A549 (cell line): ENCODE data around the gene FRMD4A. TPM values are rescaled to one million over a fixed set of nuclear protein-coding genes. Genes with fewer than 3 reads are reported as not detected.

Experiments used
- ATAC-seq, 2 experiments: fragments of 200-7000 bp in 1 of 2; fragments of >200 bp in 1 of 2; cut with Nextera tagmentation in 1 of 2; cut with Tn5 transposase in 1 of 2; 3 replicates each; pipeline versions ENCODE4 v1.8.0 to v1.9.1; 2018 to 2020; ENCODE audit warnings: mild to moderate bottlenecking in 1 of 2, moderate library complexity in 1 of 2
- CTCF ChIA-PET: fragments of 300-600 bp; sonication (Branson Sonifier 250); formaldehyde crosslinking; extraction: SDS; loops from one replicate; lab custom pipeline; 2021; ENCODE audit warnings: antibody characterized with exemption, inconsistent platforms; lab: Yijun Ruan, JAX
- POLR2A ChIA-PET: fragments of 350-600 bp; formaldehyde crosslinking; extraction: SDS; loops from one replicate; lab custom pipeline; 2021; ENCODE audit warnings: antibody characterized with exemption, inconsistent platforms; lab: Yijun Ruan, JAX
- DNase-seq, 2 experiments: peaks; one replicate each; pipeline versions ENCODE4 v3.0.0 to v3.0.0-alpha.2; 2011 to 2016; ENCODE audit warnings: low read depth in 1 of 2, low spot score in 1 of 2
- FAIRE-seq: peaks from 2 replicates; lab custom pipeline; 2011; peaks lifted over from hg19 to GRCh38; lab: Jason Lieb, UNC
- H3K27ac ChIP-seq, 2 experiments: fragments of >200 bp; sonication (Bioruptor Twin); formaldehyde crosslinking; 3 replicates each; pipeline ENCODE4 v1.5.1; 2016 to 2017
- H3K4me1 ChIP-seq: fragments of >200 bp; sonication (Bioruptor Twin); formaldehyde crosslinking; 3 replicates; pipeline ENCODE4 v1.6.1; 2016
- H3K4me2 ChIP-seq: fragments of >200 bp; sonication (Bioruptor Twin); formaldehyde crosslinking; 3 replicates; pipeline ENCODE4 v1.6.1; 2016
- H3K4me3 ChIP-seq: fragments of >200 bp; sonication (Bioruptor Twin); formaldehyde crosslinking; 3 replicates; pipeline ENCODE4 v1.5.1; 2016
- H3K9me3 ChIP-seq: fragments of >200 bp; sonication (Bioruptor Twin); formaldehyde crosslinking; 3 replicates; pipeline ENCODE4 v1.6.1; 2016
- ATOH8 ChIP-seq: fragments of 250-450 bp; sonication (Bioruptor Pico); IDR thresholded peaks from 2 replicates; pipeline ENCODE4 v1.5.0; 2020; ENCODE audit warnings: low read depth, mild to moderate bottlenecking, moderate library complexity
- BCL3 ChIP-seq: fragments of >200 bp; sonication (Bioruptor Twin); formaldehyde crosslinking; IDR thresholded peaks from 3 replicates; pipeline ENCODE4 v1.6.1; 2016
- BHLHE40 ChIP-seq: IDR thresholded peaks from 2 replicates; pipeline ENCODE4 v1.6.1; 2012; ENCODE audit warnings: low read depth, low read length, inconsistent platforms
- CEBPB ChIP-seq, 2 experiments: fragments of >200 bp in 1 of 2; sonication (Bioruptor Twin) in 1 of 2; formaldehyde crosslinking in 1 of 2; IDR thresholded peaks; 2 replicates each; pipeline ENCODE4 v1.6.1; 2012 to 2016
- CHD4 ChIP-seq: fragments of 200-600 bp; sonication (generic); IDR thresholded peaks from 2 replicates; pipeline ENCODE4 v1.6.1; 2016; ENCODE audit warnings: antibody characterized with exemption, mild to moderate bottlenecking, borderline replicate concordance
- CTCF ChIP-seq: fragments of >200 bp; sonication (Bioruptor Twin); formaldehyde crosslinking; IDR thresholded peaks from 3 replicates; pipeline ENCODE4 v1.5.1; 2016
- EHMT2 ChIP-seq: fragments of 200-600 bp; sonication (generic); IDR thresholded peaks from 2 replicates; pipeline ENCODE4 v1.6.1; 2016; ENCODE audit warnings: antibody characterized with exemption, low read depth, mild to moderate bottlenecking, moderate library complexity
- EP300 ChIP-seq, 2 experiments: fragments of >200 bp; sonication (Bioruptor Twin); formaldehyde crosslinking; IDR thresholded peaks; 2 replicates in 1 of 2; 3 replicates in 1 of 2; pipeline ENCODE4 v1.6.1; 2016 to 2017
- ESRRA ChIP-seq: fragments of 150-350 bp; IDR thresholded peaks from 2 replicates; pipeline ENCODE4 v1.6.1; 2014; ENCODE audit warnings: mild to moderate bottlenecking, low read length, borderline replicate concordance
- GATA3 ChIP-seq: IDR thresholded peaks from 2 replicates; pipeline ENCODE4 v1.6.1; 2012; ENCODE audit warnings: borderline replicate concordance
- HDAC2 ChIP-seq: fragments of 200-600 bp; sonication (generic); IDR thresholded peaks from 2 replicates; pipeline ENCODE4 v1.6.1; 2016
- HMGXB4 ChIP-seq: fragments of 250-450 bp; sonication (Bioruptor Pico); IDR thresholded peaks from 2 replicates; pipeline ENCODE4 v1.5.0; 2021; ENCODE audit warnings: mild to moderate bottlenecking, moderate library complexity, borderline replicate concordance
- JUN ChIP-seq, 2 experiments: fragments of >200 bp; sonication (Bioruptor Twin); formaldehyde crosslinking; IDR thresholded peaks; 2 replicates in 1 of 2; 3 replicates in 1 of 2; pipeline ENCODE4 v1.6.1; 2016 to 2017
- JUNB ChIP-seq: fragments of >200 bp; sonication (Bioruptor Twin); formaldehyde crosslinking; IDR thresholded peaks from 2 replicates; pipeline ENCODE4 v1.6.1; 2016
- KDM5A ChIP-seq: fragments of 200-600 bp; sonication (generic); IDR thresholded peaks from 2 replicates; pipeline ENCODE4 v1.6.1; 2016; ENCODE audit warnings: antibody characterized with exemption, mild to moderate bottlenecking
- NR3C1 ChIP-seq: fragments of >200 bp; sonication (Bioruptor Twin); formaldehyde crosslinking; IDR thresholded peaks from 3 replicates; pipeline ENCODE4 v1.6.1; 2017
- PHF8 ChIP-seq: fragments of 200-600 bp; sonication (generic); IDR thresholded peaks from 2 replicates; pipeline ENCODE4 v1.6.1; 2016; ENCODE audit warnings: low read depth, mild to moderate bottlenecking, antibody characterized with exemption, moderate library complexity, borderline replicate concordance
- POLR2AphosphoS2 ChIP-seq: conservative IDR thresholded peaks from 2 replicates; pipeline ENCODE4 v1.6.1; 2012; ENCODE audit warnings: low read length, improper control_type of control experiment, inconsistent platforms
- RAD21 ChIP-seq, 2 experiments: fragments of >200 bp in 1 of 2; sonication (Bioruptor Twin) in 1 of 2; formaldehyde crosslinking in 1 of 2; IDR thresholded peaks in 1 of 2; conservative IDR thresholded peaks in 1 of 2; 2 replicates in 1 of 2; 3 replicates in 1 of 2; pipeline ENCODE4 v1.6.1; 2012 to 2018; ENCODE audit warnings: inconsistent platforms in 1 of 2
- RARB ChIP-seq: fragments of 250-450 bp; sonication (Bioruptor Pico); IDR thresholded peaks from 2 replicates; pipeline ENCODE4 v1.8.0; 2021; ENCODE audit warnings: mild to moderate bottlenecking, moderate library complexity
- TFCP2L1 ChIP-seq: fragments of 250-450 bp; sonication (Bioruptor Pico); IDR thresholded peaks from 2 replicates; pipeline ENCODE4 v1.5.0; 2021; ENCODE audit warnings: mild to moderate bottlenecking
- TP53 ChIP-seq: fragments of 250-450 bp; sonication (Bioruptor Pico); IDR thresholded peaks from 2 replicates; pipeline ENCODE4 v1.5.0; 2021; ENCODE audit warnings: mild to moderate bottlenecking, moderate library complexity
- USF2 ChIP-seq: fragments of 450-650 bp; IDR thresholded peaks from 2 replicates; pipeline ENCODE4 v1.6.1; 2014; ENCODE audit warnings: antibody characterized with exemption
- ZC3H11A ChIP-seq: fragments of 450-650 bp; IDR thresholded peaks from 2 replicates; pipeline ENCODE4 v1.6.1; 2014; ENCODE audit warnings: antibody characterized with exemption, mild to moderate bottlenecking
- ZFP36 ChIP-seq: fragments of 450-650 bp; IDR thresholded peaks from 2 replicates; pipeline ENCODE4 v1.6.1; 2014; ENCODE audit warnings: borderline replicate concordance; ENCODE audit not compliant: partially characterized antibody
- ZNF302 ChIP-seq: fragments of 250-450 bp; sonication (Bioruptor Pico); IDR thresholded peaks from 2 replicates; pipeline ENCODE4 v1.9.0; 2021; ENCODE audit warnings: inconsistent platforms, mild to moderate bottlenecking, moderate library complexity
- ZSCAN20 ChIP-seq: fragments of 250-450 bp; sonication (Bioruptor Pico); IDR thresholded peaks from 2 replicates; pipeline ENCODE4 v1.8.0; 2022; ENCODE audit warnings: mild to moderate bottlenecking, moderate library complexity
- WGBS: methylation state at CpG from one replicate; pipeline ENCODE4 v1.1.6; 2017; ENCODE audit errors: missing lambda C conversion rate; 5-methylcytosine and 5-hydroxymethylcytosine counted together
- polyA plus RNA-seq, 4 experiments: library from polyadenylated mRNA; depleted of rRNA in 3 of 4; stranded (reverse); fragments of >200 nt; fragmentation: RNase III in 1 of 4; extraction: RNeasy Plus Mini Kit Qiagen cat#74134 plus additional on column Dnase treatment in 1 of 4; gene quantifications; 2 replicates in 3 of 4; 3 replicates in 1 of 4; pipeline ENCODE4 v1.2.3, GENCODE V29; 2011 to 2017

FRMD4A gene
- polyA plus RNA-seq, 2 of the 4 experiments (the other 2 are of a cell fraction), result 2.5 to 4.7 TPM

GRCh38 chr10:14326581-14326980, 4.1 kb downstream of the FRMD4A start:
- no peak overlapping the region for H3K4me2 ChIP-seq
- 32% methylated on average over 8 of the region's 8 CpGs for WGBS
- POLR2A ChIA-PET, result no interaction called here
- H3K27ac ChIP-seq, result no peak overlapping the region
- no peaks in the 10 kb centered on the region for H3K4me1 ChIP-seq
- no peak for TF ChIP-seq ZNF302 (CRISPR knock-in tag)
- no peak for TF ChIP-seq CEBPB (IDR thresholded peaks at IDR 0.05)
- TF ChIP-seq USF2, result no peak
- no peak for TF ChIP-seq ATOH8 (CRISPR knock-in tag)
- no peak for TF ChIP-seq ZFP36
- no peak for TF ChIP-seq EHMT2
- no peak for TF ChIP-seq JUNB
- no peak for TF ChIP-seq ZSCAN20 (CRISPR knock-in tag)
- no peak for TF ChIP-seq TFCP2L1 (CRISPR knock-in tag)
- TF ChIP-seq BCL3, result no peak
- no peak for TF ChIP-seq NR3C1
- TF ChIP-seq HMGXB4 (CRISPR knock-in tag), result no peak
- TF ChIP-seq HDAC2, result no peak
- TF ChIP-seq TP53 (CRISPR knock-in tag), result no peak
- TF ChIP-seq KDM5A, result no peak
- no peak for TF ChIP-seq RARB (CRISPR knock-in tag)
- TF ChIP-seq, all 56 proteins: peak for 0
- CTCF ChIA-PET, result interaction anchor here (0.8 to 1.2 kb wide), 5 partner anchors 7 to 130 kb away, joined by 3 to 4 read pairs (median 3); no protein-coding TSS in a partner anchor
- H3K4me3 ChIP-seq, result no peak overlapping the region
- FAIRE-seq, result no peak
- DNase-seq, result no peak
- no peaks in the 10 kb centered on the region for H3K9me3 ChIP-seq
- no peak for ATAC-seq

- ChIA-PET POLR2A (no interaction called here), CTCF (interaction anchor here (0.8 to 1.0 kb wide), 2 partner anchors 11 to 42 kb away, joined by 3 read pairs; no protein-coding TSS in a partner anchor)
- H3K4me2 ChIP-seq, result no peak overlapping the region
- no peaks in the 10 kb centered on the region for H3K9me3 ChIP-seq
- 3% methylated on average over 4 of the region's 4 CpGs for WGBS
- ATAC-seq, result peak; percentile 30 to 37; a peak in 1 of 6 replicates
- peak; percentile 18 to 64 for DNase-seq
- FAIRE-seq, result no peak
- no peaks in the 10 kb centered on the region for H3K4me1 ChIP-seq
- H3K4me3 ChIP-seq, result no peak overlapping the region
- no peak overlapping the region for H3K27ac ChIP-seq
- TF ChIP-seq JUN (IDR thresholded peaks at IDR 0.05), result no peak
- no peak for TF ChIP-seq ESRRA
- no peak for TF ChIP-seq GATA3
- peak; percentile 43 for TF ChIP-seq CTCF
- TF ChIP-seq EP300 (IDR thresholded peaks at IDR 0.05), result no peak
- TF ChIP-seq CHD4, result no peak
- TF ChIP-seq PHF8, result no peak
- no peak for TF ChIP-seq ZNF302 (CRISPR knock-in tag)
- TF ChIP-seq CEBPB (IDR thresholded peaks at IDR 0.05), result no peak
- no peak for TF ChIP-seq TFCP2L1 (CRISPR knock-in tag)
- no peak for TF ChIP-seq BHLHE40
- TF ChIP-seq ZC3H11A, result no peak
- TF ChIP-seq HMGXB4 (CRISPR knock-in tag), result no peak
- TF ChIP-seq POLR2AphosphoS2, result no peak
- TF ChIP-seq RAD21 (conservative IDR thresholded peaks at IDR 0.05 in 1 of 2, IDR thresholded peaks at IDR 0.05 in 1 of 2), result peak; percentile 17 to 46; a peak in 2 of 5 replicates
- TF ChIP-seq ZFP36, result no peak
Measured at GRCh38 chr10:14325325-14325955, 5.3 kb downstream of the FRMD4A start.
